OCI-LY1 (cell line): Measurements from ENCODE around the gene FHOD3.

ENCODE experiments used
- EZH2 ChIP-seq: fragments of 200-600 bp; sonication (generic), shearing (Covaris generic); IDR thresholded peaks from 2 replicates; pipeline ENCODE4 v1.8.0; 2017; ENCODE audit warnings: borderline replicate concordance, mixed run types, mild to moderate bottlenecking, antibody characterized with exemption, low read length, moderate library complexity, mixed read lengths
- TF ChIP-seq, protein P1 (sequence below): fragments of 200-600 bp; sonication (generic), shearing (Covaris generic); IDR thresholded peaks from 2 replicates; pipeline ENCODE4 v1.5.1; 2017; ENCODE audit warnings: mild to moderate bottlenecking, antibody characterized with exemption, low read length, moderate library complexity, mixed read lengths

DNA sequence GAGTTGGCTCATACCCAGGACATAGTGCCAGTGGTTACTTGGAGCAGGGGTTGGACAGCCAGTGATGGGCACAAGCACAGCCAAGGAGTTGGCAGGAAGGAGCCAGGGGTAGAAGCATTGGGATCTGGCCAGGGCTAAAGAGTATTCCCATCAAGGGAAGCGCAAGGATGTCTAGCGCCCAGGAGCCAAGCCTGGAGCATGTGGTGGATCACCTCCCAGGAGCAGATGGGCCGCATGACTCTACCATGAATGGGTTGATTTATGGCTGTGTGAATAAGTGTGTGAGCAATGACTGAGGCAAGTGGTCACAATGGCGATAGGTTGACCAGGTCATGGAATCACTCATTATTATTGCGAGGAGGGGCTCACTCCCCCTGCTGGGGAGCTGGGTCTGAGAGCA lies 111.1 kb downstream of the FHOD3 start:
- TF ChIP-seq, protein P1, sequence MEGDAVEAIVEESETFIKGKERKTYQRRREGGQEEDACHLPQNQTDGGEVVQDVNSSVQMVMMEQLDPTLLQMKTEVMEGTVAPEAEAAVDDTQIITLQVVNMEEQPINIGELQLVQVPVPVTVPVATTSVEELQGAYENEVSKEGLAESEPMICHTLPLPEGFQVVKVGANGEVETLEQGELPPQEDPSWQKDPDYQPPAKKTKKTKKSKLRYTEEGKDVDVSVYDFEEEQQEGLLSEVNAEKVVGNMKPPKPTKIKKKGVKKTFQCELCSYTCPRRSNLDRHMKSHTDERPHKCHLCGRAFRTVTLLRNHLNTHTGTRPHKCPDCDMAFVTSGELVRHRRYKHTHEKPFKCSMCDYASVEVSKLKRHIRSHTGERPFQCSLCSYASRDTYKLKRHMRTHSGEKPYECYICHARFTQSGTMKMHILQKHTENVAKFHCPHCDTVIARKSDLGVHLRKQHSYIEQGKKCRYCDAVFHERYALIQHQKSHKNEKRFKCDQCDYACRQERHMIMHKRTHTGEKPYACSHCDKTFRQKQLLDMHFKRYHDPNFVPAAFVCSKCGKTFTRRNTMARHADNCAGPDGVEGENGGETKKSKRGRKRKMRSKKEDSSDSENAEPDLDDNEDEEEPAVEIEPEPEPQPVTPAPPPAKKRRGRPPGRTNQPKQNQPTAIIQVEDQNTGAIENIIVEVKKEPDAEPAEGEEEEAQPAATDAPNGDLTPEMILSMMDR, result no peak
- TF ChIP-seq EZH2, result no peak
